ENCODE results near the gene GGCX.

Gene GGCX

GRCh38 chr2:85539361-85540132 is 21.7 kb downstream of the GGCX start:
- no peak for FAIRE-seq

- no peak for FAIRE-seq
Measured at GRCh38 chr2:85538507-85539360, 22.6 kb downstream of the GGCX start, which contains the start of gene MAT2A. MAT2A (plus strand) TSS chr2:85539168; CDS start chr2:85539288, 120 bp downstream.

- FAIRE-seq: no peak
Measured at GRCh38 chr2:85537600-85538506, 23.4 kb downstream of the GGCX start.

- FAIRE-seq: no peak
Measured at GRCh38 chr2:85536479-85536878, 24.8 kb downstream of the GGCX start.

- FAIRE-seq: no peak
Measured at GRCh38 chr2:85534881-85535280, 26.4 kb downstream of the GGCX start.

GRCh38 chr2:85534099-85534498 is 27.2 kb downstream of the GGCX start:
- no peak for FAIRE-seq

- FAIRE-seq: no peak
Measured at GRCh38 chr2:85531589-85531988, 29.7 kb downstream of the GGCX start.

- FAIRE-seq: no peak
Measured at GRCh38 chr2:85529809-85530208, 31.5 kb downstream of the GGCX start.

GRCh38 chr2:85528355-85528754 is 32.9 kb downstream of the GGCX start:
- no peak for FAIRE-seq

- no peak for FAIRE-seq
Measured at GRCh38 chr2:85527787-85528186, 33.5 kb downstream of the GGCX start.

- no peak for FAIRE-seq
Measured at GRCh38 chr2:85525567-85525966, 35.7 kb downstream of the GGCX start.

- FAIRE-seq: no peak
Measured at GRCh38 chr2:85525029-85525428, 36.3 kb downstream of the GGCX start.

GRCh38 chr2:85524336-85524908 is 36.9 kb downstream of the GGCX start:
- no peak for FAIRE-seq

- FAIRE-seq: no peak
Measured at GRCh38 chr2:85523903-85524335, 37.4 kb downstream of the GGCX start.

- FAIRE-seq: no peak
Measured at GRCh38 chr2:85523062-85523902, 38.0 kb downstream of the GGCX start.

GRCh38 chr2:85522090-85522647 is 39.1 kb downstream of the GGCX start:
- no peak for FAIRE-seq

- no peak for FAIRE-seq
Measured at GRCh38 chr2:85516653-85517389, 44.5 kb downstream of the GGCX start.

- FAIRE-seq: no peak
Measured at GRCh38 chr2:85514323-85514722, 47.0 kb downstream of the GGCX start.

GRCh38 chr2:85511008-85511811 is 50.1 kb downstream of the GGCX start:
- no peak for FAIRE-seq
